Gastrocnemius medialis (tissue), 4 donors: ENCODE measurements around the gene C2CD4C. TPM values are rescaled to one million over a fixed set of nuclear protein-coding genes. Genes with fewer than 3 reads are reported as not detected.
"Not testable (repeated sequence)": the region's sequence is repeated elsewhere in the genome, so short reads cannot be mapped to it uniquely, and the experiment has no call there.

Experiments
- ATAC-seq, 2 donors: fragments of 150-250 bp; one replicate each; pipeline ENCODE4 v1.9.1; 2016
- DNase-seq, 2 donors: peaks; one replicate each; pipeline ENCODE4 v3.0.0-alpha.2; 2019
- H3K27ac ChIP-seq, 4 donors: fragments of 200-600 bp; sonication (generic); 1 replicate in 1 of 4; 2 replicates in 3 of 4; pipeline ENCODE4 v1.5.1; 2016 to 2018; ENCODE audit warnings: mild to moderate bottlenecking in 2 of 4, moderate library complexity in 1 of 4
- H3K27me3 ChIP-seq, 3 donors: fragments of 200-600 bp; sonication (generic) in 2 of 3; 1 replicate in 1 of 3; 2 replicates in 2 of 3; pipeline versions ENCODE4 v1.5.1 to v1.6.0; 2016 to 2019; ENCODE audit warnings: mild to moderate bottlenecking in 1 of 3, moderate library complexity in 1 of 3
- H3K36me3 ChIP-seq, 2 donors: fragments of 200-600 bp; sonication (generic) in 1 of 2; one replicate each; pipeline ENCODE4 v1.5.1; 2017 to 2018
- H3K4me1 ChIP-seq, 2 donors: fragments of 200-600 bp; sonication (generic) in 1 of 2; one replicate each; pipeline ENCODE4 v1.5.1; 2016 to 2017; ENCODE audit warnings: mild to moderate bottlenecking in 2 of 2
- H3K4me3 ChIP-seq, 4 donors: fragments of 200-600 bp; sonication (generic) in 3 of 4; 1 replicate in 1 of 4; 2 replicates in 3 of 4; pipeline ENCODE4 v1.5.1; 2016 to 2019; ENCODE audit warnings: mild to moderate bottlenecking in 2 of 4
- H3K9me3 ChIP-seq, 3 donors: fragments of 200-600 bp; sonication (generic) in 2 of 3; 1 replicate in 1 of 3; 2 replicates in 2 of 3; pipeline ENCODE4 v1.5.1; 2016 to 2019
- POLR2A ChIP-seq, 2 donors: fragments of 450-650 bp; IDR thresholded peaks; one replicate each; pipeline ENCODE4 v1.6.1; 2017; ENCODE audit warnings: antibody characterized with exemption in 2 of 2, mild to moderate bottlenecking in 2 of 2, moderate library complexity in 2 of 2
- in situ Hi-C, 4 donors: fragments of 200-750 bp; cut with MboI; loops; one replicate each; pipeline versions ENCODE4 v1.15.0 to v1.8.0; 2017; ENCODE audit warnings: low sequenced_read_pairs in 4 of 4
- intact Hi-C: fragments of 100-400 bp; cut with DNase I; formaldehyde crosslinking; loops from one replicate; pipeline ENCODE4 v1.15.1; 2023; ENCODE audit warnings: low total_unique reads
- total RNA-seq, 4 donors: library from RNA; depleted of rRNA; stranded (reverse); fragments of >200 nt; gene quantifications; one replicate each; pipeline versions ENCODE4 v1.1.0 to v1.2.3, GENCODE V29; 2016
- TF ChIP-seq, protein P1 (sequence below), 5 experiments: fragments of 450-650 bp in 3 of 5; fragments of 200-600 bp in 2 of 5; sonication (generic) in 2 of 5; IDR thresholded peaks in 4 of 5; conservative IDR thresholded peaks in 1 of 5; 1 replicate in 4 of 5; 2 replicates in 1 of 5; pipeline ENCODE4 v1.5.1; 2016 to 2019; ENCODE audit warnings: antibody characterized with exemption in 5 of 5, mild to moderate bottlenecking in 3 of 5, moderate library complexity in 3 of 5

C2CD4C gene
- total RNA-seq, 4 donors from 2014 or later, result 0.15 to 0.78 (median 0.38) TPM

DNA sequence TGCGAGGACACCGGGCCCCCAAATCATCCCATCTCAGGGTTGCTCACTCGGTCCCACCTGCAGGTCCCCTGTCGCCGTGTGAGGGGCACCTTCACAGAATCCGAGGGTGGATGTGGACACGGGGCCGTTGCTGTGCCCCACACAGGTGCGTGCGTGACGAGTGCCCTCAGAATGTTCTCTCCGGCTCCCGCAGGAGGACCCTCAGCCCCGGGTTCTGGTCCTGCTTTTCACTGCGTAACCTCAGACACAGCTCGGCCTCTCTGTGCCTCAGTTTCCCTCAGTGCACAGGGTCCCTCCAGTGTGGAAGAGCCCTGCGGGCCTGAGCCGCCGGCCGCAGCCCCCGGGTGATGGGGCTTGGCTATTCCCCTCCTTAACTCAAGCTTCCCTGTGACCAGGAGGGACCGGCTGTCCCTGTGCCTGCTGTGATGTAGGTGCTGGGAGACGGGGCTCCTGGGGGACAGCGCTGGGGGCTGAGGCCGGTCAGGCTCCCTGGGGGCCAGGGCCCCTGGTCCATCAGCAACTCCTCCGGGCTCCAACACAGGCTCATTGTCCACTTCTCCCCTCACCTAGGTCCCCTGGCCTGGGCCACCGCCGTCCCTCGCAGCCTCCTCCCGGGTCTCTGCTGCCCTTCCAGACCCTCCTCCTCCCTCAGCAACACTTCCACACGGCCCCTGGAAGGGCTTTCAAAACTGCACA is 47.1 kb upstream of the C2CD4C start:
- Histone ChIP-seq H3K27me3 (peaks cover under 1 to 11% (median 5%) of the 10 kb centered on the region in 3 donors), H3K4me1 (peaks cover 0 to under 1% of the 10 kb centered on the region in 2 donors), H3K9me3 (no peaks in the 10 kb centered on the region), H3K36me3 (no peaks in the 10 kb centered on the region), H3K4me3 (no peak overlapping the region), H3K27ac (no peak overlapping the region)
- DNase-seq (no peak), ATAC-seq (no peak)
- TF ChIP-seq POLR2A (IDR thresholded peaks at IDR 0.05), result no peak
- TF ChIP-seq, protein P1, sequence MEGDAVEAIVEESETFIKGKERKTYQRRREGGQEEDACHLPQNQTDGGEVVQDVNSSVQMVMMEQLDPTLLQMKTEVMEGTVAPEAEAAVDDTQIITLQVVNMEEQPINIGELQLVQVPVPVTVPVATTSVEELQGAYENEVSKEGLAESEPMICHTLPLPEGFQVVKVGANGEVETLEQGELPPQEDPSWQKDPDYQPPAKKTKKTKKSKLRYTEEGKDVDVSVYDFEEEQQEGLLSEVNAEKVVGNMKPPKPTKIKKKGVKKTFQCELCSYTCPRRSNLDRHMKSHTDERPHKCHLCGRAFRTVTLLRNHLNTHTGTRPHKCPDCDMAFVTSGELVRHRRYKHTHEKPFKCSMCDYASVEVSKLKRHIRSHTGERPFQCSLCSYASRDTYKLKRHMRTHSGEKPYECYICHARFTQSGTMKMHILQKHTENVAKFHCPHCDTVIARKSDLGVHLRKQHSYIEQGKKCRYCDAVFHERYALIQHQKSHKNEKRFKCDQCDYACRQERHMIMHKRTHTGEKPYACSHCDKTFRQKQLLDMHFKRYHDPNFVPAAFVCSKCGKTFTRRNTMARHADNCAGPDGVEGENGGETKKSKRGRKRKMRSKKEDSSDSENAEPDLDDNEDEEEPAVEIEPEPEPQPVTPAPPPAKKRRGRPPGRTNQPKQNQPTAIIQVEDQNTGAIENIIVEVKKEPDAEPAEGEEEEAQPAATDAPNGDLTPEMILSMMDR (IDR thresholded peaks at IDR 0.05 in 4 of 5, conservative IDR thresholded peaks at IDR 0.05 in 1 of 5), result no peak
- intact Hi-C loops (no loop called here), in situ Hi-C loops (no loop called here)

GRCh38 chr19:455031-455705 is 46.2 kb upstream of the C2CD4C start:
- peaks cover 0 to 10% (median 5%) of the 10 kb centered on the region in 3 donors for H3K27me3 ChIP-seq
- no peak overlapping the region for H3K27ac ChIP-seq
- in situ Hi-C loops, result no loop called here
- DNase-seq (no peak), ATAC-seq (no peak)
- no peaks in the 10 kb centered on the region for H3K9me3 ChIP-seq
- H3K4me3 ChIP-seq, result no peak overlapping the region
- TF ChIP-seq, protein P1 (IDR thresholded peaks at IDR 0.05 in 4 of 5, conservative IDR thresholded peaks at IDR 0.05 in 1 of 5), result no peak
- TF ChIP-seq POLR2A (IDR thresholded peaks at IDR 0.05), result no peak
- no peaks in the 10 kb centered on the region for H3K36me3 ChIP-seq
- H3K4me1 ChIP-seq, result no peaks in the 10 kb centered on the region
- intact Hi-C loops, result no loop called here

GRCh38 chr19:453606-454005 is 44.7 kb upstream of the C2CD4C start:
- H3K9me3 ChIP-seq, result no peaks in the 10 kb centered on the region
- no peaks in the 10 kb centered on the region for H3K4me1 ChIP-seq
- no peak for ATAC-seq
- intact Hi-C loops, result no loop called here
- no peaks in the 10 kb centered on the region for H3K36me3 ChIP-seq
- peaks cover 0 to under 1% (median 0%) of the 10 kb centered on the region in 3 donors for H3K27me3 ChIP-seq
- no peak for DNase-seq
- TF ChIP-seq, protein P1 (IDR thresholded peaks at IDR 0.05 in 4 of 5, conservative IDR thresholded peaks at IDR 0.05 in 1 of 5), result no peak
- TF ChIP-seq POLR2A (IDR thresholded peaks at IDR 0.05), result no peak
- H3K4me3 ChIP-seq, result no peak overlapping the region
- in situ Hi-C loops, result no loop called here
- H3K27ac ChIP-seq, result no peak overlapping the region

DNA sequence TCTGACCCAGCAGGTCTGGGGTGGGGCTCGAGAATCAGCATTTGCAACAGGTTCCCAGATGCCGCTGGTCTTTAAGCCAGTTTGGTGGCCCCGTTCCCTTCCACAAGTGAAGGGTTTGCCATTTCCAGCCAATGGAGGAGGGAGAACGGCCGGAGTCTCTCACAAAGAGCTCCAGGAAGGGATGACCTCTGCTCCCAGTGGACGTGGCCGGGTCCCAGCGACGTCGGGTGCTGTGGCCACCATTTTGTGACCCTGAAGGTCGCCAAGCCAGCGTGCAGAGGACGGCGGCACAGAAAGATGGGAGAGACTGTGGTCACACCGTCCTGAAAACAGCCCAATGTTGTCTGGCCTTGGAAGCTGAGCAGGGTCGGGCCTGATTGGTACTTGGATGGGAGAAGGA is 43.9 kb upstream of the C2CD4C start:
- intact Hi-C loops (no loop called here), in situ Hi-C loops (no loop called here)
- Histone ChIP-seq H3K9me3 (no peaks in the 10 kb centered on the region), H3K36me3 (no peaks in the 10 kb centered on the region), H3K27me3 (no peaks in the 10 kb centered on the region), H3K27ac (no peak overlapping the region), H3K4me1 (no peaks in the 10 kb centered on the region), H3K4me3 (no peak overlapping the region)
- no peak for TF ChIP-seq POLR2A (IDR thresholded peaks at IDR 0.05)
- TF ChIP-seq, protein P1 (IDR thresholded peaks at IDR 0.05 in 4 of 5, conservative IDR thresholded peaks at IDR 0.05 in 1 of 5), result no peak
- DNase-seq (no peak), ATAC-seq (no peak)

DNA sequence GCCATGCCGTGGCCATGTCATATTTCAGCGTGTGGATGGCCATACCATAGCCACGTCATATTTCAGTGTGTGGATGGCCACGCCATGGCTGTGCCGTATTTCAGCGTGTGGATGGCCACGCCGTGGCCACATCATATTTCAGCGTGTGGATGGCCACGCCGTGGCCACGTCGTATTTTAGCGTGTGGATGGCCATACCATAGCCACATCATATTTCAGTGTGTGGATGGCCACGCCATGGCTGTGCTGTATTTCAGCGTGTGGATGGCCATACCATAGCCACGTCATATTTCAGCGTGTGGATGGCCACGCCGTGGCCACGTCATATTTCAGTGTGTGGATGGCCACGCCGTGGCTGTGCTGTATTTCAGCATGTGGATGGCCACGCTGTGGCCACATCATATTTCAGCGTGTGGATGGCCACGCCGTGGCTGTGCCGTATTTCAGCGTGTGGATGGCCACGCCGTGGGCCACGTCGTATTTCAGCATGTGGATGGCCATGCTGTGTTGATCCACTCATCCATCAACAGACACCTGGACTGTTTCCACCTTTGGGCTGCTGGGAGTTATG is 42.0 kb upstream of the C2CD4C start:
- H3K27ac ChIP-seq, ATAC-seq, in situ Hi-C loops, H3K4me1 ChIP-seq, H3K9me3 ChIP-seq, H3K36me3 ChIP-seq, intact Hi-C loops, H3K27me3 ChIP-seq, DNase-seq, H3K4me3 ChIP-seq: not testable (repeated sequence)
